Muscle layer of colon (tissue), 2 donors: Measurements from ENCODE around the gene MRS2.
"Not testable (repeated sequence)": the region's sequence is repeated elsewhere in the genome, so short reads cannot be mapped to it uniquely, and the experiment has no call there.

Experiments used
- H3K27ac ChIP-seq: one replicate; pipeline ENCODE4 v1.7.0; 2013; ENCODE audit warnings: low read depth, mild to moderate bottlenecking, low read length, moderate library complexity
- H3K27me3 ChIP-seq, 2 donors: one replicate each; pipeline ENCODE4 v1.7.0; 2013; ENCODE audit warnings: low read length in 2 of 2, mild to moderate bottlenecking in 2 of 2; ENCODE audit not compliant: insufficient read depth in 2 of 2, control insufficient read depth in 1 of 2
- H3K36me3 ChIP-seq: one replicate; pipeline ENCODE4 v1.7.0; 2013; ENCODE audit warnings: mild to moderate bottlenecking, low read length; ENCODE audit not compliant: insufficient read depth
- H3K4me1 ChIP-seq: one replicate; pipeline ENCODE4 v1.7.0; 2013; ENCODE audit warnings: mild to moderate bottlenecking, low read length; ENCODE audit not compliant: insufficient read depth
- H3K4me3 ChIP-seq, 2 donors: one replicate each; pipeline ENCODE4 v1.7.0; 2013; ENCODE audit warnings: low read length in 2 of 2, low read depth in 1 of 2, mild to moderate bottlenecking in 1 of 2, moderate library complexity in 1 of 2
- H3K9ac ChIP-seq: one replicate; pipeline ENCODE4 v1.7.0; 2013; ENCODE audit warnings: low read length
- H3K9me3 ChIP-seq: one replicate; pipeline ENCODE4 v1.7.0; 2013; ENCODE audit warnings: mild to moderate bottlenecking, low read length
- donor health status: abdominal sarcoma.
- donor health status: Adenocarcinoma of cecum.

Gene MRS2

GRCh38 chr6:24402697-24403500 lies at the start of gene MRS2:
TSS of gene MRS2 (plus strand) at chr6:24402936. CDS start at chr6:24403047, 111 bp downstream.
- peak within 1 kb of the TSS; percentile 72 for H3K27ac ChIP-seq
- H3K4me3 ChIP-seq: peak within 1 kb of the TSS; percentile 83 to 88
- no peaks in the 10 kb centered on the region for H3K9me3 ChIP-seq
- peaks cover 13% of the 10 kb centered on the region for H3K4me1 ChIP-seq
- peaks cover 11% of the 10 kb centered on the region for H3K36me3 ChIP-seq
- peak within 1 kb of the TSS; percentile 83 for H3K9ac ChIP-seq
- no peaks in the 10 kb centered on the region for H3K27me3 ChIP-seq

GRCh38 chr6:24353861-24354260 lies 48.9 kb upstream of the MRS2 start:
- Histone ChIP-seq H3K9ac (no peak overlapping the region), H3K27me3 (no peaks in the 10 kb centered on the region), H3K4me1 (no peaks in the 10 kb centered on the region), H3K27ac (no peak overlapping the region), H3K36me3 (no peaks in the 10 kb centered on the region), H3K9me3 (no peaks in the 10 kb centered on the region), H3K4me3 (no peak overlapping the region)

GRCh38 chr6:24355393-24355792 lies 47.3 kb upstream of the MRS2 start:
- Histone ChIP-seq H3K4me3 (no peak overlapping the region), H3K9me3 (no peaks in the 10 kb centered on the region), H3K4me1 (no peaks in the 10 kb centered on the region), H3K27ac (no peak overlapping the region), H3K27me3 (no peaks in the 10 kb centered on the region), H3K36me3 (no peaks in the 10 kb centered on the region), H3K9ac (no peak overlapping the region)

- no peaks in the 10 kb centered on the region for H3K36me3 ChIP-seq
- no peaks in the 10 kb centered on the region for H3K27me3 ChIP-seq
- H3K4me3 ChIP-seq: no peak overlapping the region
- H3K9ac ChIP-seq: no peak overlapping the region
- no peaks in the 10 kb centered on the region for H3K9me3 ChIP-seq
- H3K27ac ChIP-seq: no peak overlapping the region
- no peaks in the 10 kb centered on the region for H3K4me1 ChIP-seq
Observed at GRCh38 chr6:24356310-24356973, 46.3 kb upstream of the MRS2 start.

- Histone ChIP-seq H3K9ac (no peak within 1 kb of the TSS), H3K4me3 (peak within 1 kb of the TSS in 1 of 2 donors; percentile 22), H3K4me1 (no peaks in the 10 kb centered on the region), H3K27me3 (no peaks in the 10 kb centered on the region), H3K36me3 (no peaks in the 10 kb centered on the region), H3K9me3 (no peaks in the 10 kb centered on the region), H3K27ac (no peak within 1 kb of the TSS)
Observed at GRCh38 chr6:24357336-24358218, 45.2 kb upstream of the MRS2 start, which contains the start of gene DCDC2. TSS of gene DCDC2 (minus strand) at chr6:24358059. CDS start at chr6:24357750, 309 bp downstream.

- no peaks in the 10 kb centered on the region for H3K36me3 ChIP-seq
- H3K27ac ChIP-seq: no peak overlapping the region
- H3K9ac ChIP-seq: no peak overlapping the region
- no peaks in the 10 kb centered on the region for H3K4me1 ChIP-seq
- H3K4me3 ChIP-seq: peak overlapping the region in 1 of 2 donors; percentile 22
- no peaks in the 10 kb centered on the region for H3K9me3 ChIP-seq
- no peaks in the 10 kb centered on the region for H3K27me3 ChIP-seq
Observed at GRCh38 chr6:24358219-24358821, 44.4 kb upstream of the MRS2 start.

- no peak overlapping the region for H3K27ac ChIP-seq
- H3K4me3 ChIP-seq: peak overlapping the region; percentile 52 to 62
- no peaks in the 10 kb centered on the region for H3K4me1 ChIP-seq
- H3K27me3 ChIP-seq: no peaks in the 10 kb centered on the region
- no peaks in the 10 kb centered on the region for H3K9me3 ChIP-seq
- no peaks in the 10 kb centered on the region for H3K36me3 ChIP-seq
- no peak overlapping the region for H3K9ac ChIP-seq
Observed at GRCh38 chr6:24359640-24360454, 42.9 kb upstream of the MRS2 start.

- H3K27me3 ChIP-seq, H3K4me3 ChIP-seq, H3K9me3 ChIP-seq, H3K9ac ChIP-seq, H3K36me3 ChIP-seq, H3K27ac ChIP-seq, H3K4me1 ChIP-seq: not testable (repeated sequence)
Observed at GRCh38 chr6:24362363-24362762, 40.4 kb upstream of the MRS2 start.

- H3K27ac ChIP-seq, H3K9me3 ChIP-seq, H3K4me3 ChIP-seq, H3K9ac ChIP-seq, H3K27me3 ChIP-seq, H3K36me3 ChIP-seq, H3K4me1 ChIP-seq: not testable (repeated sequence)
Observed at GRCh38 chr6:24365103-24365633, 37.6 kb upstream of the MRS2 start.

GRCh38 chr6:24374612-24375011 lies 28.1 kb upstream of the MRS2 start:
- Histone ChIP-seq H3K27me3 (no peaks in the 10 kb centered on the region), H3K4me1 (no peaks in the 10 kb centered on the region), H3K9ac (no peak overlapping the region), H3K36me3 (no peaks in the 10 kb centered on the region), H3K4me3 (no peak overlapping the region), H3K27ac (no peak overlapping the region), H3K9me3 (no peaks in the 10 kb centered on the region)
